Small intestine (tissue), 7 donors: ENCODE results near the gene NLK. TPM values are rescaled to one million over a fixed set of nuclear protein-coding genes. Genes with fewer than 3 reads are reported as not detected.
"Not testable (repeated sequence)": the region's sequence is repeated elsewhere in the genome, so short reads cannot be mapped to it uniquely, and the experiment has no call there.

Experiments used
- DNase-seq, 2 donors: peaks; one replicate each; pipeline versions ENCODE4 v3.0.0 to v3.0.0-alpha.2; 2013
- FAIRE-seq: peaks from 2 replicates; lab custom pipeline; 2012; peaks lifted over from hg19 to GRCh38; lab: Jason Lieb, UNC
- H3K27ac ChIP-seq, 3 donors: one replicate each; pipeline ENCODE4 v1.5.1; 2013; ENCODE audit warnings: low read length in 2 of 3, mild to moderate bottlenecking in 2 of 3, control low read depth in 1 of 3, inconsistent platforms in 1 of 3, low read depth in 1 of 3, moderate library complexity in 1 of 3
- H3K27me3 ChIP-seq, 3 donors: one replicate each; pipeline ENCODE4 v1.6.1; 2013; ENCODE audit warnings: low read length in 3 of 3, inconsistent platforms in 1 of 3; ENCODE audit not compliant: control insufficient read depth in 3 of 3, insufficient read depth in 3 of 3
- H3K36me3 ChIP-seq, 3 donors: one replicate each; pipeline ENCODE4 v1.6.1; 2013; ENCODE audit warnings: low read length in 3 of 3, inconsistent platforms in 1 of 3, low read depth in 1 of 3, mild to moderate bottlenecking in 1 of 3, moderate library complexity in 1 of 3; ENCODE audit not compliant: control insufficient read depth in 3 of 3, insufficient read depth in 2 of 3
- H3K4me1 ChIP-seq, 3 donors: one replicate each; pipeline ENCODE4 v1.6.1; 2013; ENCODE audit warnings: low read length in 2 of 3, inconsistent platforms in 1 of 3, low read depth in 1 of 3, mild to moderate bottlenecking in 1 of 3, moderate library complexity in 1 of 3; ENCODE audit not compliant: control insufficient read depth in 3 of 3, insufficient read depth in 2 of 3
- H3K4me3 ChIP-seq, 3 donors: one replicate each; pipeline ENCODE4 v1.5.1; 2013; ENCODE audit warnings: low read length in 3 of 3, control low read depth in 1 of 3, inconsistent platforms in 1 of 3, low read depth in 1 of 3, mild to moderate bottlenecking in 1 of 3, moderate library complexity in 1 of 3
- H3K9me3 ChIP-seq, 2 donors: one replicate each; pipeline ENCODE4 v1.6.1; 2013; ENCODE audit warnings: low read depth in 1 of 2, low read length in 1 of 2; ENCODE audit not compliant: control insufficient read depth in 2 of 2, insufficient read depth in 1 of 2
- WGBS, 3 donors: extraction: QIAGEN DNeasy Blood & Tissue Kit; methylation state at CpG; one replicate each; pipeline ENCODE4 v1.1.7; 2013; 5-methylcytosine and 5-hydroxymethylcytosine counted together
- polyA plus RNA-seq, 4 donors: library from polyadenylated mRNA; stranded (reverse) in 3 of 4; unstranded in 1 of 4; fragments of 200-250 nt in 3 of 4; fragments of 120-200 nt in 1 of 4; gene quantifications; one replicate each; pipeline versions ENCODE4 v1.2.1 to v1.2.3, GENCODE V29; 2013
- donor health status: healthy with polysubstance abuse.
- donor health status: control.
- donor health status: control.
- donor health status: Bipolar disorder and iron deficiency.
- donor health status: healthy.

The NLK gene
- polyA plus RNA-seq, 4 donors = 7.0 to 13.3 (median 10.0) TPM

GRCh38 chr17:28236033-28236653 lies 193.7 kb downstream of the NLK start:
- H3K27me3 ChIP-seq, H3K4me1 ChIP-seq, H3K9me3 ChIP-seq, H3K4me3 ChIP-seq, DNase-seq, H3K36me3 ChIP-seq, FAIRE-seq, H3K27ac ChIP-seq: not testable (repeated sequence)
- 79 to 85% (median 81%) methylated on average over 13 of the region's 13 CpGs for WGBS, 3 donors

- not testable (repeated sequence) for H3K27ac ChIP-seq, FAIRE-seq, H3K4me1 ChIP-seq, H3K9me3 ChIP-seq, H3K36me3 ChIP-seq, H3K27me3 ChIP-seq, DNase-seq, H3K4me3 ChIP-seq
- WGBS, 3 donors = 78 to 87% (median 80%) methylated on average over 19 to 21 of the region's 21 CpGs
These were observed 196.2 kb downstream of the NLK start for GRCh38 chr17:28238547-28239270.

- H3K4me1 ChIP-seq = no peaks in the 10 kb centered on the region
- no peak overlapping the region for H3K4me3 ChIP-seq
- H3K27ac ChIP-seq = no peak overlapping the region
- peaks cover 0 to 3% (median 0%) of the 10 kb centered on the region in 3 donors for H3K27me3 ChIP-seq
- DNase-seq (no peak), FAIRE-seq (no peak)
- no peaks in the 10 kb centered on the region for H3K36me3 ChIP-seq
- H3K9me3 ChIP-seq = no peaks in the 10 kb centered on the region
- 62 to 70% (median 63%) methylated on average over 3 of the region's 3 CpGs for WGBS, 3 donors
These were observed 196.8 kb downstream of the NLK start for GRCh38 chr17:28239271-28239624.

GRCh38 chr17:28240688-28241340 lies 198.3 kb downstream of the NLK start:
- H3K27ac ChIP-seq = no peak overlapping the region
- no peaks in the 10 kb centered on the region for H3K36me3 ChIP-seq
- no peaks in the 10 kb centered on the region for H3K4me1 ChIP-seq
- no peak overlapping the region for H3K4me3 ChIP-seq
- DNase-seq (no peak), FAIRE-seq (no peak)
- WGBS, 3 donors = 67 to 75% (median 68%) methylated on average over 8 of the region's 8 CpGs
- H3K27me3 ChIP-seq = no peaks in the 10 kb centered on the region
- H3K9me3 ChIP-seq = no peaks in the 10 kb centered on the region

- WGBS, 3 donors = 82 to 85% (median 83%) methylated on average over 6 of the region's 6 CpGs
- Histone ChIP-seq H3K36me3 (no peaks in the 10 kb centered on the region), H3K27me3 (no peaks in the 10 kb centered on the region), H3K4me3 (no peak overlapping the region), H3K9me3 (no peaks in the 10 kb centered on the region), H3K4me1 (no peaks in the 10 kb centered on the region), H3K27ac (no peak overlapping the region)
- no peak for FAIRE-seq
- no peak for DNase-seq
These were observed 200.3 kb downstream of the NLK start for GRCh38 chr17:28242791-28243190.

- H3K27me3 ChIP-seq, H3K27ac ChIP-seq, FAIRE-seq, H3K9me3 ChIP-seq, H3K4me3 ChIP-seq, DNase-seq, H3K4me1 ChIP-seq, H3K36me3 ChIP-seq: not testable (repeated sequence)
- 62 to 77% (median 65%) methylated on average over 4 of the region's 4 CpGs for WGBS, 3 donors
These were observed 200.8 kb downstream of the NLK start for GRCh38 chr17:28243268-28243667.

GRCh38 chr17:28244446-28244845 lies 202.0 kb downstream of the NLK start:
- 88 to 89% (median 89%) methylated on average over 4 of the region's 4 CpGs for WGBS, 3 donors
- Histone ChIP-seq H3K27me3 (peaks cover 0 to 3% (median 0%) of the 10 kb centered on the region in 3 donors), H3K27ac (no peak overlapping the region), H3K36me3 (no peaks in the 10 kb centered on the region), H3K4me3 (no peak overlapping the region), H3K4me1 (no peaks in the 10 kb centered on the region), H3K9me3 (no peaks in the 10 kb centered on the region)
- DNase-seq (no peak), FAIRE-seq (no peak)
